ENCODE results near the gene UNC45A. TPM values are rescaled to one million over a fixed set of nuclear protein-coding genes. Genes with fewer than 3 reads are reported as not detected.

The UNC45A gene
- total and polyA plus RNA-seq, 2 of the 13 experiments (the other 11 are each of a cell fraction or from before 2014, with no cell fraction given): 33.8 to 39.7 TPM

DNA sequence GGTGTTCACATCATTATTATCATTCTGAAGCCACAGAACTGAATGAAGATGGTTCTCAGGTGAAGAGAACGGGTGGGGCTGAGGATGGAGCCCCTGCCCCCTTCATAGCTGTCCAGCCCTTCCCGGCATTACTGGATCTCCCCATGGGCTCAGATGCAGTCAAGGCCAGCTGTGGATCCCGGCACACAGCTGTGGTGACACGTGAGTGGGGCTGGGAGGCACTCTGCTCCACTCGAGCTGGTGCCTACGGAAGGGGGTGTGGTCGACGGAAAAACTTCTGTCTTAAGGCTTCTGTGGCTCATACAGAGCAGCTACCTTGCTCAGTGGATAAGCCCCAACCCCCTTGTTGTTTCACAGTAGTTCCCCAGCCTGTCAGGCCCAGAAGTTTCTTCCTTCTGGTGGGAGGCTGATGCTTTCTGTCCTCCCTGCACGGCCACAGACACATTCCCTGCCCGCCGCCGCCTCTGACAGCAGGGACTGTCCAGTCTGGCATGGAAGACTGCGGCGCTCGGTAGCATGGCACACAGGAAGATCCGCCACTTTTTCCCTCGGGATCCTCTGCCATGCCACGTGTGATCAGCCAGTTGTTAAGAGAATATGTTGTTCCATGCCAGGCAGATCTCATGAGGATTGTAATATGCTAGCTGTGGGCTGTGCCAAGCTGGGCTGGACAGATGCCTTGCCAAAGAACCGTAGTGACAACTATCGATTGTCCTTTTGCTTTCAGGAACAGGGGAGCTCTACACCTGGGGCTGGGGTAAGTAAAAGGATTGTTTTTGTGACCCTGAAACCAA lies 25.4 kb downstream of the UNC45A start (continued):
- TF ChIP-seq KIAA2018 (CRISPR knock-in tag; IDR thresholded peaks at IDR 0.05; ENCODE audit: borderline replicate concordance): no peak
- no peak for TF ChIP-seq ZNF530 (CRISPR knock-in tag; IDR thresholded peaks at IDR 0.05; ENCODE audit: low read depth)
- TF ChIP-seq HBP1 (CRISPR knock-in tag; IDR thresholded peaks at IDR 0.05; ENCODE audit: low read depth): no peak
- TF ChIP-seq SALL2 (CRISPR knock-in tag; IDR thresholded peaks at IDR 0.05): no peak
- TF ChIP-seq BCL6 (CRISPR knock-in tag; IDR thresholded peaks at IDR 0.05): no peak

All from HepG2 (cell line).